GM06990 (cell line): ENCODE results near the gene CALCA.

Experiments
- DNase-seq: peaks from one replicate; pipeline ENCODE4 v3.0.0-alpha.2; 2011; ENCODE audit not compliant: insufficient read length; ENCODE audit errors: extremely low read depth
- H3K27me3 ChIP-seq: replicated peaks from 2 replicates; pipeline ENCODE4 v1.6.0; 2011; ENCODE audit warnings: low read length; ENCODE audit not compliant: control insufficient read depth, insufficient read depth
- H3K36me3 ChIP-seq: 2 replicates; pipeline ENCODE4 v1.5.1; 2011; ENCODE audit warnings: low read length; ENCODE audit not compliant: control insufficient read depth, insufficient read depth
- H3K4me3 ChIP-seq: replicated peaks from 2 replicates; pipeline ENCODE4 v1.5.1; 2011; ENCODE audit warnings: low read depth, mild to moderate bottlenecking, control low read depth, low read length
- TF ChIP-seq, protein P1 (sequence below): IDR thresholded peaks from 2 replicates; pipeline ENCODE4 v1.5.1; 2011; ENCODE audit warnings: low read length, control low read depth, mild to moderate bottlenecking, inconsistent platforms; ENCODE audit not compliant: insufficient read depth, poor library complexity, severe bottlenecking

CALCA gene

DNA sequence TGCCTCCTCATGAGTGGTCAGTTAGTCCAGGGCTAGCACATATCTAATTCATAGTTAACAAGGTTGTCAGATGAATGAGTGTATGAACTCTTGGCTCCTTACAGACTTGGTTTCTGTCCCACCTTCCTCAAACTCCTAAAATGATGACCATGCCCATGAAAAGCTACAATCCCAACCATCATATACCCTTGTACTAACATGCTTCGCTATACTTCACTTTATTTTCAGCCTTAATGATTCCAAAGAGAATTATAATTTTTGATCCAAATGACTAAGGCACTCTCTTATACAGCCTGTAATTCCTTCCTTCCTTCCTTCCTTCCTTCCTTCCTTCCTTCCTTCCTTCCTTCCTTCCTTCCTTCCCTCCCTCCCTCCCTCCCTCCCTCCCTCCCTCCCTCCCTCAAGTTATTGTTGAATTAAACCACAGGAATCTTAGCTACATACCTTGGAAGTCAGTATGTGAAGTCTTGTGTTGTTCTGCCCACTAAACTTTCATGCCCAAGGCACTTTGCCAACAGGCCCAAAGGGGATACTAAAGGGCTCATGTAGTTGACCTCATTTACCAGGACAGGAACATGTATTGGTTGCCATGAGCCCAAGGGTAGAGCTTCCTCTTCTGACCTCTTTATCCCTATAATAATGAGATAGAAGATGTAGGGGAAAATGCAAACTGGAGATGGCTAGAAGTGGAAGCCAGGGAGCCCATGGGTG is 37.4 kb downstream of the CALCA start:
- no peaks in the 10 kb centered on the region for H3K27me3 ChIP-seq
- no peak for DNase-seq
- TF ChIP-seq, protein P1, sequence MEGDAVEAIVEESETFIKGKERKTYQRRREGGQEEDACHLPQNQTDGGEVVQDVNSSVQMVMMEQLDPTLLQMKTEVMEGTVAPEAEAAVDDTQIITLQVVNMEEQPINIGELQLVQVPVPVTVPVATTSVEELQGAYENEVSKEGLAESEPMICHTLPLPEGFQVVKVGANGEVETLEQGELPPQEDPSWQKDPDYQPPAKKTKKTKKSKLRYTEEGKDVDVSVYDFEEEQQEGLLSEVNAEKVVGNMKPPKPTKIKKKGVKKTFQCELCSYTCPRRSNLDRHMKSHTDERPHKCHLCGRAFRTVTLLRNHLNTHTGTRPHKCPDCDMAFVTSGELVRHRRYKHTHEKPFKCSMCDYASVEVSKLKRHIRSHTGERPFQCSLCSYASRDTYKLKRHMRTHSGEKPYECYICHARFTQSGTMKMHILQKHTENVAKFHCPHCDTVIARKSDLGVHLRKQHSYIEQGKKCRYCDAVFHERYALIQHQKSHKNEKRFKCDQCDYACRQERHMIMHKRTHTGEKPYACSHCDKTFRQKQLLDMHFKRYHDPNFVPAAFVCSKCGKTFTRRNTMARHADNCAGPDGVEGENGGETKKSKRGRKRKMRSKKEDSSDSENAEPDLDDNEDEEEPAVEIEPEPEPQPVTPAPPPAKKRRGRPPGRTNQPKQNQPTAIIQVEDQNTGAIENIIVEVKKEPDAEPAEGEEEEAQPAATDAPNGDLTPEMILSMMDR = no peak
- H3K36me3 ChIP-seq = no peaks in the 10 kb centered on the region
- H3K4me3 ChIP-seq = no peak overlapping the region

DNA sequence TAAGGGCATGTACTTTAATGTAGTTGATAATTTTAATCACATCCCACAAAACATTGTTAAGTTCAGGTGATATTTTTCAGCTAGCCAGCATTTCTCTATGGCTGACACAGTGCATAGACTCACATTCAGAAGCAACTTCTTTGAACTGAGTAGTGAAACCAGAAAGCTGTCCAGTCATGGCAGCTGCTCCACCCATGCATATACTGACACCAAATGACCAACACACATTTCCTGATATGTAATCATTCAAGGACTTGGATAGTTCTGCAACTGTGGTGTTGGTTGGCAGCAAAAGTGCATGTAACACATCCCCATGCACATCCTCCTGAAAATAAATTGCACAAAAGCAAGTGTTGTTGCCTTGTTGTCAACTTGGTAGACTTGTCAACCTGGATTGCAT is 39.7 kb downstream of the CALCA start:
- no peak overlapping the region for H3K4me3 ChIP-seq
- no peaks in the 10 kb centered on the region for H3K27me3 ChIP-seq
- no peaks in the 10 kb centered on the region for H3K36me3 ChIP-seq
- no peak for DNase-seq
- TF ChIP-seq, protein P1 = no peak

DNA sequence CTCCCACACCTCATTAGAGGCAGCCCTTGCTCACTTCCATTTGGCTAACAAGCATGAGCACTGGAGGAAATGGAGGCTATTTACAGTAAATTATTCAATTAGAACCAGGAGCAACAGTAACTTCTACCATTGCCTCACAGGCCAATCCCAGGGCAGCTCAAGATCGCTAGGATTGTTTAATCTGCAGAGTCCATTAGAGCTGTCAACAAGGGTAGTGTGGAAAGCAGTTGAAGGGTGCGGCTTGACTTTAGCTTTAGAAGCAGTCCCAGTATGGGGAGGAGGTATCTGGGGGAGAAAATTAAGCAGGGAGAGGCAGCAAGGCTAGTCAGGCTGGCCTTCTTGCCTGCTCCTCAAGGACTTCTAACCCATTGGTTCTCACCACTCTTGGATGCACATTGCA is 41.8 kb downstream of the CALCA start:
- Histone ChIP-seq H3K4me3 (no peak overlapping the region), H3K36me3 (no peaks in the 10 kb centered on the region), H3K27me3 (no peaks in the 10 kb centered on the region)
- no peak for DNase-seq
- TF ChIP-seq, protein P1 = no peak

DNA sequence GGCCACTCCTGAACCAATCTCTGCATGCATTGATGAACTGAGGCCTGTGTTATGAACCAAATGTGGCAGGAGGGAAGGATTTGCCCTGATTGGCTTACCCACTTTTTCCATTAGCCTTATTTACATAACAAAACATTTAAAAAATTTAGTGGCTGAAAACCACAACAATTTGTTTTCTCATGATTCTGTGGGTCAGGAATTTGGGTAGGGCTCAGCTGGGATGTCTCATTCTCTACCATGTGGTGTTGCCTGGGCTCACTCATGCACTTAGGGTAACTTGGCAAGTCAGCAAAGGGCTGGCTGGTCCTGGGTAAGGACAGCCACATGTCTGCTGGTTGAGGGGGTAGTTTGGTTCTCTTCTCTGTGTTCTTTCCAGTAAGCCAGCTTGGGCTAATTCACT is 45.0 kb downstream of the CALCA start:
- Histone ChIP-seq H3K4me3 (no peak overlapping the region), H3K36me3 (no peaks in the 10 kb centered on the region), H3K27me3 (no peaks in the 10 kb centered on the region)
- DNase-seq = no peak
- TF ChIP-seq, protein P1 = no peak

DNA sequence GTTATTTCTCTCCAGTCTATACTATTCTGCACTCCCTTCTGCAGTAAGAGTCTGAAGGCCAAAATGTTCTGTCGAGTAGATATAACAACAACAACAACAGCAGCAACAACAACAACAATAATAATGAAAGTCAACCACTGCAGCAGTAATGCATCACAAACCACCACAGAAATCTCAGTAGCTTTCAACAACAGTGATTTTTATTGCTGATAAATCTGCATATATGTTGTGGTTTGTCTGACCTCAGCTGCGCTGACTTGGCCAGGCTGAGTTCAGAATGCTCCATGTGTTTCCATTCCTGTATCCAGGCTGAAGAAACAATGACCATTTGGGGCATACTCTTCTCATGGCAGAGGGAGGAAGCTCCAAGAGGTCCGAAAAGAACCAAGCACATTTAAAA is 47.8 kb downstream of the CALCA start:
- H3K36me3 ChIP-seq = no peaks in the 10 kb centered on the region
- H3K27me3 ChIP-seq = no peaks in the 10 kb centered on the region
- no peak for DNase-seq
- no peak overlapping the region for H3K4me3 ChIP-seq
- TF ChIP-seq, protein P1 = no peak
